Activated T-helper 1 cell treated with anti-CD3 and anti-CD28 coated beads, Interleukin-2, amount 50 U/mL, for 16 hours (primary cell): ENCODE data around the gene HSF4.
A peak's percentile ranks its signal among the peaks of the same experiment; 100 is the strongest.

Experiments
- DNase-seq, 2 donors: peaks; one replicate each; pipeline ENCODE4 v3.0.0-alpha.2; 2020; ENCODE audit warnings: low read depth in 1 of 2, low spot score in 1 of 2

Gene HSF4

GRCh38 chr16:67149276-67150046 is 15.1 kb upstream of the HSF4 start:
- no peak for DNase-seq

DNA sequence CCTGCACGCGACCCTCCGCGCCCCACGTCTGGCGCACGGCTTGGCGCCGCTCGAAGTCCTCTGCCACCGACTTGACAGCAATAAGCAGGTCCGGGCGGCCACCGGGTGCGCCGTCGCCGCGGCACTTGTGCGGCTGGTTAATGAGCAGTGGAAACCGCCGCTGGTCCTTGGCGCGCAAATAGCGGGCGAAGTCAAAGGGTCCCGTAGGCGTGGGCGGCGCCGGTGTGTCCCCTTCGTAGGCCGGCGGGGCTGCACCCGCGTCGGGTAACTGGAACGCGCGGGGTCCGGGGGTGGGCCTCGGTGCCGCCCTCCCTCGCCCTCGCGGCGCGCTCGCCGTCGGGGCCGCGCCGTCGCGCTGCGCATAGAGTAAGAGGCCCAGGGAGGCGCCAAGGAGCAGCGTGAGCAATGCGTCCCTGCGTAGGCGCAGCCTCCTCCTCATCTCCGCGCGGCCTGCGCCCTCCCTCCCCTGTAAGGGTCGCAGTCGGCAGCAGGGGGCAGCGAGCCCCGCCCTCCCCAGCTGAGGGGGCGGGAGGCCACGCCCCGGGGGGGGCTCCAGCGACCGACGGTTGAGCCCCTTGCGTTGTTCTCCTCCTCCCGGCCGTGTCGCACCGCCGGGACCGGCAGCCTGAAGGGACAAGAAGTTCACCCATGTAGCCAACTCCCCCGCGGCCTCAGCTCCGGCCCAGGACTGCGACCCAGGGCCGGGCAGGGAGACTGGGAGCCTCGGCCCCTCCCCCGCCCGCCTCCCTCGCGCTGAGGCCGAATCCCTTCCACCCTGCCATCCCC is 14.3 kb upstream of the HSF4 start:
- DNase-seq: no peak

GRCh38 chr16:67150833-67151396 is 13.6 kb upstream of the HSF4 start, which contains the start of gene B3GNT9:
TSS of gene B3GNT9 (minus strand) at chr16:67150998. CDS start at chr16:67150485, 513 bp downstream.
- DNase-seq: no peak

GRCh38 chr16:67151431-67152097 is 13.0 kb upstream of the HSF4 start:
- no peak for DNase-seq

- no peak for DNase-seq
These were observed 9.8 kb upstream of the HSF4 start for GRCh38 chr16:67154578-67155294.

DNA sequence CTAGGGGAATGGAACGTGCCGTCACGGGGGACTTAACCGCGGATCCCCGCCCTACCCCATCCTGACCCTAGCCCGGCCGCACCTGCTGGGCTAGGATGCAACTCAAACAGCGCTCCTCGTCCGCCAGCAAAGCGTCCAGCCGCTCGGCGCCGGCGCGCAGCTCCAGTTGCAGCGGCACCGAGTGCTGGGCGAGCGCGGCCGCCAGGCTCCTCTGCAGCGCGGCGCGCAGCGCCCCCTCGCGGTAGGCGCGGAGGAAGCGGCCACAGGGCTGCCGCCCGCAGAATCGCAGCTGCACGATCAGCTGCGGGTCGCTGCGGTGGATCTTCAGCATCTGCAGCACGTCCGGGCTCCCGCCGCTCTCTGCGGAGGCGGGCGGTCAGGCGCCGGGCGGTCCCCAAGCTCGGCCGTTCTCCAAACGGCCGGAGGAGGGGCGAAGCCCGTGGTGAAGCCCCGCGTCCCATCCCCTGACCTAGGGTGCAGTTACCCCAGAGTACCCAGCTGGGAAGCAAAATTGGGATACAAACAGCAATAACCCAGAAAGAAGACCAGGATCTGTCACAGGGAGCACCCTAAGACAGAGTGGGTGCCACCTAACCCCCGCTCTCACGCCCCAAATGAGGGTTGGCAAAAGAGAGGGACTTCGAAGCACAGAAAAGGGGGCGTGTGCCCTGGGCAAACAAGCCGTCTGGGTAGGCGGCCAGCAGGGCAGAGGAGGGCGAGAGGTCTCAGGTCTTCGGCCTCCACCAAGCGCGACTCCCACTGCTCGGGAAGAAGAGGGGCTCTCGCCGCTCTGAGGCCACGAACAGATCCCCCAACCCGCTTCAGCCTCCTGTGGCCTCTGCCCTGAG is 9.0 kb upstream of the HSF4 start:
- DNase-seq: peak; percentile 60 to 71

DNA sequence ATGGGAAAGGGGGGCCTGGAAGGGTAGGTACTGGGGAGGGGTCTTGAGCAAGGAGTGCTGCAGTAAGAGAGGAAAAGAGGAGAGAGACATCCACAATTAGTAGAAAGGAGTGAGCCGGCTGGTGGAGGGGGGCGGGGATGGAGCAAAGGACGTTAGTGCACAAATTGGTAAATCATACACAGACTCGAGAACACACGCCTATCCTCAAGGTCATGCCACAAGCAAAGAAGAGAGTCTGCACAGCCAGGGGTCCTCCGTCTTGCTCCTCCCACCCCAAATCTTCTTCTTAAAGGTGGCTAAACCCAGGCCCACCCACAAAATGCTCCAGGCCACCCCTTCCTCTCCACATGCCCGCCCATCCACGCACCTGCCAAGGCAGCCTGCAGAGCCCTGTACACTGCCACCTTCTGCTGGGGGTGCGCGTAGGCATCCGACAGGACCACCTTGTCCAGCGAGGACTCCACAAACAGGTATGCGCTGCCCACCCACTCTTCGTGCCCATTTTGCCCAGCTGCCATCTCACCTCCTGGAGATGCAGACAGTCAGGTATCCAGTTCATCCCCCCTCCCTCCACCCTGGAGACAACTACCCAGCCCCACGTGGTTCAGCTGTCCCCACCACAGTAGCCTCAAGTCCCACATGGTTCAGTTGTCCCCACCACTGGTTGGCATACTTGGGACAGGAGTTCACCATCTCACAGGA is 8.3 kb upstream of the HSF4 start:
- no peak for DNase-seq

- DNase-seq: no peak
These were observed 7.3 kb upstream of the HSF4 start for GRCh38 chr16:67157106-67157748.

DNA sequence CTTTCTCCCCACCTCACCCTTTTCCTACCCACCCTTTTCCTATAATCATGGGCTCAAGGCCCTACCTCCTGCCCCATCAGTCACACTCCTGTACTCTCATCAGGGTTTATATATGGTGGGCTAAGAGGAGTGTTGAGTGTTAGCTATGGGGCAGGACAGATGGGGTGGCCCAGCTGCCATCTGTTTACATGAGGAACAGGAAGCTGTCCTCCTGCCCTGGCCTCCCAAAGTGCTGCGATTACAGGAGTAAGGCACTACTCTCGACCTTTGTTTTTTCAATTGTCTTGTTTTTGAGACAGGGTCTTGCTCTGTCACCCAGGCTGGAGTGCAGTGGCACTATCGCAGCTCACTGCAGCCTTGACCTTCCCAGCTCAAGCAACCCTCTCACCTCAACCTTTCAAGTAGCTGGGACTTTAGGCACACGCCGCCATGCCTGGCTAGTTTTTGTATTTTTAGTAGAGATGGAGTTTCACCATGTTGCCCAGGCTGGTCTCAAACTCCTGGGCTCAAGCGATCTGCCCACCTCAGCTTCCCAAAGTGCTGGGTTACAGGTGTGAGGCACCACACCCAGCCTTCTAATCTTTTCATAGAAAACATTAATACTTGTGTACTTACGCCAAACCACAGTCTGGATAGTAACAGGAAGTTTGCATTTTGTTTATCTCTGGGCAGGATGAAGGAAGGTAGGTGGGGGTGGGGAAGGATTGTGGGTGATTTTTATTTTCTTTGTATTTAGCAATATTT is 6.5 kb upstream of the HSF4 start:
- DNase-seq: no peak

GRCh38 chr16:67158637-67159600 is 5.6 kb upstream of the HSF4 start:
- peak; percentile 58 to 65 for DNase-seq

DNA sequence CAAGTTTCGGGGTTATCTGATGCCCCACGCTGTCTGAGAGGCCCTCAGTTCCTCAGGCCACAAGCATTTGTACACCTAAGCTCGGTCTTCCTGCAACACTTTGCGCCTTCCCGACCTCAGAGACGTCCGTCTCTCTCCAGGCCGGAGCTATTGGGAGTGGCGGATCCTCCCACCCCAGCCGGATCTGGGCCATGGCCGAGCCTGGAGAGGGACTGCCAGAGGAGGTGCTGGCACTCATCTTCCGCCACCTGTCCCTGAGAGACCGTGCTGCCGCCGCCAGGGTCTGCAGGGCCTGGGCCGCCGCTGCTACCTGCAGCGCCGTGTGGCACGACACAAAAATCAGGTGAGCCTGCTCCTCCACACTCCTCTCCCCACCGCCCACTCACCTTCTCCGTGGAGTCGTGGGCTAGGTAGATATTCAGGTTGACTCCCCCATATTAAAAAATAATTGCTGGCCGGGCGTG is 2.9 kb upstream of the HSF4 start:
- no peak for DNase-seq

- no peak for DNase-seq
These were observed 1.9 kb upstream of the HSF4 start for GRCh38 chr16:67162506-67163163.

- no peak for DNase-seq
These were observed 1.2 kb upstream of the HSF4 start for GRCh38 chr16:67163164-67163998.

- DNase-seq: no peak
These were observed 466 bp upstream of the HSF4 start for GRCh38 chr16:67163999-67164558.
